GM19455 (cell line): Measurements from ENCODE around the gene MYMK.
"Not testable (repeated sequence)": the region's sequence is repeated elsewhere in the genome, so short reads cannot be mapped to it uniquely, and the experiment has no call there.

Experiments used
- ATAC-seq: cut with Tn5 transposase; IDR thresholded peaks from one replicate; pipeline ENCODE4 v1.9.1; 2021; ENCODE audit not compliant: unreplicated experiment

MYMK gene, protein sequence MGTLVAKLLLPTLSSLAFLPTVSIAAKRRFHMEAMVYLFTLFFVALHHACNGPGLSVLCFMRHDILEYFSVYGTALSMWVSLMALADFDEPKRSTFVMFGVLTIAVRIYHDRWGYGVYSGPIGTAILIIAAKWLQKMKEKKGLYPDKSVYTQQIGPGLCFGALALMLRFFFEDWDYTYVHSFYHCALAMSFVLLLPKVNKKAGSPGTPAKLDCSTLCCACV

GRCh38 chr9:133524679-133525228 is at the start of gene MYMK:
Gene MYMK (minus strand): TSS chr9:133524959. CDS start chr9:133524844, 115 bp downstream.
- ATAC-seq = no peak

- no peak for ATAC-seq
Measured at GRCh38 chr9:133573791-133574515, 49.2 kb upstream of the MYMK start.

GRCh38 chr9:133572821-133573361 is 48.1 kb upstream of the MYMK start:
- no peak for ATAC-seq

DNA sequence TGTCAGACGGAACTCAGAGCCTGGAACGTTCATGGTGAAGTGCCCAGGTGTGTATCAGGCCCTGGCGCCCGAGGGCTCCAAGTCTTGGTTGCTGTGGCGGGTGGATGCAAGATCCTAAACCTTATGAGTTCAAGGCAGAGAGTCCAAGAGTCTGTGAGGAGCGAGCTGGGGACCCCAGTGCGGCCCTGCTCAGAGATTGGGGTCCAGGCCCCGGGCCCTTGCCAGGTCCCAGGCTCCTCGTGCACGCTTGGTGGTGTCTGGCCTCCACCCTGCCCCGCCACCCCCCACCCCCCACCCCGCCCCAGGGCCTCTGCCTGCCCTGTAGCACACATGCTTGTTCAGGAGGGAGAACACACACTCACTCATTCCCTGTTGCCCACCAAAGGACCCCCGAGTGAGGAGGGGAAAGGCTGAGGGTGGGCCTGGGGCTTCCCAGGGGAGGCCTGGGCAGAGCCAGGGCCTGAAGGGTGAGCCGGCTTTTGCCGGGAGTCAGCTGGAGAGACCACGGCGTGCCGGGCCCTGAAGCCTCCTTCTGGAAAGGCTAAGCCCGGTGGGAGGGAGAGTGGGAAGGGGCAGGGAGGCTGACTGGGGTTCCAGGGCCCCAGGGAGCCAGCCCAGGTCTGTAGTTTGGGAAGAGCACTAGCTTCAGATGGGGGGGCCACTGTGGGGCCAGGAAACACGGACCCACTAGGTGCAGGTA is 47.3 kb upstream of the MYMK start:
- no peak for ATAC-seq

DNA sequence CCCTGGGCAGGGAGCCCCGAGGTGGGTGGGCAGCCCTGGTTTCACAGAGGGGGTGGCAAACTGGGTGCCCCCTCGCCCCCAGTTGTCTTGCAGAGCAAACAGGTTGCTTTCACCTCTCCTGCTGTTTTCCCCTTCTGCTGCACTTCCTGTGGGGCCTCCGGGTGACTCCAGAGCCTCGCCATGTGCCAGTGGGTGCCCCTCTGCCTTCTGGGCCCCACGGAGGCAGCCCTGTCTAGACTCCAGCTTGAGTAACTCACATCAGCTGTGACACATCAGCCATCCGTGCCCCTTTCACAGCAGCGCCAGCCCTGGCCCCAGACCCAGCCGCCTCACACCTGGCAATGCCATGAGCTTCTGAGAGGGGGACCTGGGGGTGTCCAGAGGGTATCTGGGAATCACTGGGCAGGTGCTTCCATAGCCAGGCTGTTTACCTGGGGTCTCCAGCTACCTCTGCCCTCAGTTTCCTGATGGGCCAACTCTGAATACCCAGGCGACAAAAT is 46.7 kb upstream of the MYMK start:
- ATAC-seq = no peak

- ATAC-seq = no peak
Measured at GRCh38 chr9:133570691-133571080, 45.9 kb upstream of the MYMK start.

DNA sequence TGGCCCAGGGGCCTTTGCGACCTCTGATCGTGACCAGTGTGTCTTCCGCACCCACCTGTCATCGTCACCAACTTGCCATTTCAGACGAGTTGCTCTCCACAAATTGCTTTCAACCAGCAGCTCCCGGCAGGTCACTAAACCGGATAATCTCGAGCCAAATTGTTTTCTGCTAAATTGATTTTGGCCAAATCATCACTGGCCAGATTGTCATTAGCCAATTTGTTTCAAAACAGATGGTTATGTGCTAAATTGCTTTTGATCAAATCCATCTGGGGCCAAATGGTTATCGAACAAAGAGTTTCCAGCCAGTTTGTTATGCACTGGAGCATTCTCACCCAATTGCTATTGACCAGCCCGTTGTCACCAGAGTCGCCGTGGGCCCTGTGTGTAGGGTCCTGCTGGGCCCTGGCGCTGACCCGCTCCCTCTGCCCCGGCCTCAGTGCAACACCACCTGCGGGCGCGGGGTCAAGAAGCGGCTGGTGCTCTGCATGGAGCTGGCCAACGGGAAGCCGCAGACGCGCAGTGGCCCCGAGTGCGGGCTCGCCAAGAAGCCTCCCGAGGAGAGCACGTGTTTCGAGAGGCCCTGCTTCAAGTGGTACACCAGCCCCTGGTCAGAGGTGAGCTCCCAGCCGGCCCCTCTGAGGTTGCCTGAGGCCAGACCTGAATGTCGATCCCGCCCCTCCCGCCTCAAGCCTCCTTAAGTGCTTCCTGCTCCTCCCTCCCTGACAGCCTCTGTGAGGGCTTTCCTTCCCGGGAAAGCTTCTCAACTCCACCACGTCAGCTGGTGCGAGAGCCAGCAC is 45.3 kb upstream of the MYMK start:
- no peak for ATAC-seq

- no peak for ATAC-seq
Measured at GRCh38 chr9:133569121-133569785, 44.5 kb upstream of the MYMK start.

DNA sequence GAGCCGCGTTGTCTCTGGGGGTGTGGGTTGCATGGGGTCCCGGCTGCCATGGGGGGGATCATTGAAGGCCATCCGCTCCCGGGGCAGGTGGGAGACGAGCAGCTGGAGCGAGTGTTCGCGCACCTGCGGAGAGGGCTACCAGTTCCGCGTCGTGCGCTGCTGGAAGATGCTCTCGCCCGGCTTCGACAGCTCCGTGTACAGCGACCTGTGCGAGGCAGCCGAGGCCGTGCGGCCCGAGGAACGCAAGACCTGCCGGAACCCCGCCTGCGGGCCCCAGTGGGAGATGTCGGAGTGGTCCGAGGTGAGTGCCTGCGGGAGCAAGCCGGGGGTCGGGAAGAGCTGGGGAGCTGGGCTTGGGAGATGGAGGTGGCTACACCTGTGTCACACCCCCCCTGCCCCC is 43.4 kb upstream of the MYMK start:
- ATAC-seq = no peak

GRCh38 chr9:133566817-133567216 is 42.1 kb upstream of the MYMK start:
- no peak for ATAC-seq

DNA sequence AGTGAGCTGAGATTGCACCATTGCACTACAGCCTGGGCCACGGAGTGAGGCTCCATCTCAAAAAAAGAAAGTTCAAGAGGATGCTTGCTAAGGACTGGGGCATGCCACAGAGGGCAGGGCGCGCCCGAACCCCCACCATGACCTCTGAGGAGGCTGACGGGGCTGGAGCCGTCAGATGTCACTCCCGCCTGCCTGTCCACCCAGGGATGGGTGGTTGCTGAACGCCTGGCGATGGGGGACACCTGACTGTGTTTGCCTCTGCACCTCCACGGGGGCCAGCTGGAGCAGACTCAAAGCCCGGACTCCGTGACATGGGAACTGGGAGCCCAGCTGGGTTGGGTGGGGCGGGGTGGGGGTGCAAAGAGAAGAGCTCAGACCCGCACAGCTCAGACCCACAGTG is 41.6 kb upstream of the MYMK start:
- ATAC-seq = no peak

GRCh38 chr9:133564451-133565116 is 39.8 kb upstream of the MYMK start:
- no peak for ATAC-seq

- not testable (repeated sequence) for ATAC-seq
Measured at GRCh38 chr9:133563814-133564213, 39.1 kb upstream of the MYMK start.

DNA sequence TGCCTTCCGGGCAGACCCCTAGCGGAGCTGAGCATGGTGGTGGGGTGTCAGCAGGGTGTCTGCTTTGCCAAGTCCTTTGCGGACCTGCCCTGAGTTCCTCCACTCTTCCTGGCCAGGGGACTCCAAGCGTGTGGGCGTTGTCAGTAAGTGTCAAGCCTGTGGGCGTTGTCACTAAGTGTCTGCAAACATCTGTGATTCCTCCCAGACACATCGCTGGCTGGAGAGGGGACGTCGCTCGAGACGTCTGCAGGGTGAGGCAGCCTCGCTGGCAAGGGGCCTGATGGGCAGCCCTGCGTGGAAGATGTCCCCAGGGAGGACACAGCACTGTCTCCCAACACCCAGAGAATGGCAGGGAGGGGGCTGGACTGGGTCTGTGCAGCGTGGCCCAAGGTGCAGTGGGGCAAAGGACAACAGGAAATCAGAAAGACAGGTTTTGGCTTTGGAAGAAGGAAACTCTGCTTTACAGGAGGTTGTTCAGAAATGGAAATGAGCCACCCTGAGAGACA is 38.6 kb upstream of the MYMK start:
- ATAC-seq = no peak

DNA sequence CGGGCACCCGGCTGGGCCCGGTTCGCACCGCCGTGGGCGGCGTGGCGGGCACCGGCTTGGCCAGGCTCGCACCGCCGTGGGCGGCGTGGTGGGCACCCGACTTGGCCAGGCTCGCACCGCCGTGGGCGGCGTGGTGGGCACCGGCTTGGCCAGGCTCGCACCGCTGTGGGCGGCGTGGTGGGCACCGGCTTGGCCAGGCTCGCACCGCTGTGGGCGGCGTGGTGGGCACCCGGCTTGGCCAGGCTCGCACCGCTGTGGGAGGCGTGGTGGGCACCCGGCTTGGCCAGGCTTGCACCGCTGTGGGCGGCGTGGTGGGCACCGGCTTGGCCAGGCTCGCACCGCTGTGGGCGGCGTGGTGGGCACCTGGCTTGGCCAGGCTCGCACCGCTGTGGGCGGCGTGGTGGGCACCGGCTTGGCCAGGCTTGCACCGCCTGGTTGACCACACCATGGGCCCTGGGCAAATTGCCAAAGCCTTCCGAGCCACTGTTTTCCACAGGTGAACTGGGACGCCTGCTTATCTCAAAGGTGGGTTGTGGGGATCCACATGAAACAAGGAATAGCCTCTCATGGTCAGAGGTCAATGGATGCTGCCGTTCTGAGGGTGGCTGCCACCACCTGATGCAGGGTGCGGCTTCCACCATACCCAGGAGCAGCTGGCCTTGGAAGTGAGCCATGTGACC is 38.0 kb upstream of the MYMK start:
- ATAC-seq = no peak

GRCh38 chr9:133561976-133562554 is 37.3 kb upstream of the MYMK start:
- ATAC-seq = no peak

DNA sequence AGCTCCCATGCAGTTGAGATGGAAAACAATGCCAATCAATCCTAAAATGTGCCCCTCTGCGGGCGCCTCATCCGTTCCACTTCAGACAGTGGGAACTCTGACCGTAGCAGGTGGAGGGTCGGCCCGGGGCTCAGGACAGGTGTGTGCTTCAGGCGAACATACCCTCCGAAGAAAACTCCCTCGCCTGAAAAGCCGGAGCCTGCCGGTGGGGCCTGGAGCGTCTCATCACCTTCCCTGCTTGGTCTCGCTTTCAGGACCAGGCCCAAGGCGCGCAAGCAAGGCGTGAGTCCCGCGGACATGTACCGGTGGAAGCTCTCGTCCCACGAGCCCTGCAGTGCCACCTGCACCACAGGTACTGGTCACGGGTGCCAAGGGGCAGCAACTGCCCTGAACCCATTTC is 36.2 kb upstream of the MYMK start:
- no peak for ATAC-seq

- no peak for ATAC-seq
Measured at GRCh38 chr9:133560311-133560710, 35.6 kb upstream of the MYMK start.
